GM12878 (cell line): ENCODE results near the gene TCTN1. TPM values are rescaled to one million over a fixed set of nuclear protein-coding genes. Genes with fewer than 3 reads are reported as not detected.

Experiments used
- BMI1 ChIP-seq: fragments of 450-650 bp; IDR thresholded peaks from 2 replicates; pipeline ENCODE4 v1.6.1; 2016; ENCODE audit warnings: mild to moderate bottlenecking, moderate library complexity, borderline replicate concordance
- ESRRA ChIP-seq: IDR thresholded peaks from 2 replicates; pipeline ENCODE4 v1.6.1; 2012; ENCODE audit warnings: mild to moderate bottlenecking, low read length, improper control_type of control experiment
- FOXM1 ChIP-seq: IDR thresholded peaks from 2 replicates; pipeline ENCODE4 v1.6.1; 2012; ENCODE audit warnings: low read depth, mild to moderate bottlenecking, inconsistent platforms, low read length, moderate library complexity
- JUNB ChIP-seq: IDR thresholded peaks from 2 replicates; pipeline ENCODE4 v1.6.1; 2016; ENCODE audit warnings: antibody characterized with exemption, mild to moderate bottlenecking
- NR2F1 ChIP-seq: fragments of 450-650 bp; conservative IDR thresholded peaks from 2 replicates; pipeline ENCODE4 v1.6.1; 2017; ENCODE audit warnings: mild to moderate bottlenecking
- RFX5 ChIP-seq: IDR thresholded peaks from 2 replicates; pipeline ENCODE4 v1.6.1; 2011; ENCODE audit warnings: low read depth, low read length, improper control_type of control experiment
- SRF ChIP-seq, 2 experiments: IDR thresholded peaks; 2 replicates each; pipeline ENCODE4 v1.6.1; 2011; ENCODE audit warnings: low read depth in 2 of 2, low read length in 2 of 2, mild to moderate bottlenecking in 1 of 2, moderate library complexity in 1 of 2
- SUPT20H ChIP-seq: IDR thresholded peaks from 2 replicates; pipeline ENCODE4 v1.6.1; 2011; ENCODE audit warnings: low read depth, mild to moderate bottlenecking, low read length, moderate library complexity, borderline replicate concordance; ENCODE audit not compliant: control insufficient read depth
- YY1 ChIP-seq: IDR thresholded peaks from 2 replicates; pipeline ENCODE4 v1.6.1; 2011; ENCODE audit warnings: low read depth, mild to moderate bottlenecking, low read length
- ZNF217 ChIP-seq: fragments of 450-650 bp; IDR thresholded peaks from 2 replicates; pipeline ENCODE4 v1.6.1; 2017; ENCODE audit warnings: antibody characterized with exemption, mild to moderate bottlenecking
- ZNF274 ChIP-seq: IDR thresholded peaks from one replicate; pipeline ENCODE4 v1.8.0; 2011; ENCODE audit not compliant: insufficient read length, insufficient read depth
- ZSCAN29 ChIP-seq: fragments of 450-650 bp; IDR thresholded peaks from 2 replicates; pipeline ENCODE4 v1.6.1; 2017; ENCODE audit warnings: mild to moderate bottlenecking, moderate library complexity
- ZZZ3 ChIP-seq: IDR thresholded peaks from 2 replicates; pipeline ENCODE4 v1.6.1; 2011; ENCODE audit warnings: low read depth; ENCODE audit not compliant: control insufficient read depth, insufficient read length
- polyA plus RNA-seq, 11 experiments: library from polyadenylated mRNA; depleted of rRNA in 4 of 11; unstranded in 6 of 11; stranded (reverse) in 5 of 11; fragments of >200 nt; fragmentation: Nextera tagmentation in 4 of 11; fragmentation: Illumina TruSeq in 1 of 11; extraction: Ambion mirVana in 4 of 11; extraction: Trizol in 1 of 11; gene quantifications; 1 replicate in 1 of 11; 2 replicates in 10 of 11; pipeline versions ENCODE4 v1.2.1 to v1.2.3, GENCODE V29; 2011 to 2016; ENCODE audit warnings: inconsistent platforms in 2 of 11, missing spikeins in 2 of 11, low read depth in 1 of 11
- total RNA-seq, 4 experiments: library from RNA; depleted of rRNA in 3 of 4; stranded (reverse); fragments of >200 nt in 3 of 4; fragmentation: Illumina TruSeq in 1 of 4; extraction: Trizol in 1 of 4; gene quantifications; 2 replicates each; pipeline versions ENCODE4 v1.2.1 to v1.2.3, GENCODE V29; 2013 to 2021
- TF ChIP-seq, protein P1 (sequence below): IDR thresholded peaks from 2 replicates; pipeline ENCODE4 v1.6.1; 2012; ENCODE audit warnings: mild to moderate bottlenecking, low read depth, low read length
- TF ChIP-seq, protein P2 (sequence below): fragments of 450-650 bp; IDR thresholded peaks from 2 replicates; pipeline ENCODE4 v1.6.1; 2018; ENCODE audit warnings: mild to moderate bottlenecking, low read depth, moderate library complexity; ENCODE audit not compliant: partially characterized antibody
- TF ChIP-seq, protein P3 (sequence below): fragments of 450-650 bp; formaldehyde crosslinking; IDR thresholded peaks from 2 replicates; pipeline ENCODE4 v1.4.0; 2020; ENCODE audit warnings: mild to moderate bottlenecking, moderate library complexity
- TF ChIP-seq, protein P4 (sequence below): fragments of 150-350 bp; IDR thresholded peaks from 2 replicates; pipeline ENCODE4 v1.6.1; 2014; ENCODE audit warnings: mild to moderate bottlenecking, low read depth, low read length

Gene TCTN1
- total and polyA plus RNA-seq, 10 of the 15 experiments (the other 5 are each of a cell fraction or from before 2014, with no cell fraction given) = 8.8 to 23.5 (median 15.3) TPM

DNA sequence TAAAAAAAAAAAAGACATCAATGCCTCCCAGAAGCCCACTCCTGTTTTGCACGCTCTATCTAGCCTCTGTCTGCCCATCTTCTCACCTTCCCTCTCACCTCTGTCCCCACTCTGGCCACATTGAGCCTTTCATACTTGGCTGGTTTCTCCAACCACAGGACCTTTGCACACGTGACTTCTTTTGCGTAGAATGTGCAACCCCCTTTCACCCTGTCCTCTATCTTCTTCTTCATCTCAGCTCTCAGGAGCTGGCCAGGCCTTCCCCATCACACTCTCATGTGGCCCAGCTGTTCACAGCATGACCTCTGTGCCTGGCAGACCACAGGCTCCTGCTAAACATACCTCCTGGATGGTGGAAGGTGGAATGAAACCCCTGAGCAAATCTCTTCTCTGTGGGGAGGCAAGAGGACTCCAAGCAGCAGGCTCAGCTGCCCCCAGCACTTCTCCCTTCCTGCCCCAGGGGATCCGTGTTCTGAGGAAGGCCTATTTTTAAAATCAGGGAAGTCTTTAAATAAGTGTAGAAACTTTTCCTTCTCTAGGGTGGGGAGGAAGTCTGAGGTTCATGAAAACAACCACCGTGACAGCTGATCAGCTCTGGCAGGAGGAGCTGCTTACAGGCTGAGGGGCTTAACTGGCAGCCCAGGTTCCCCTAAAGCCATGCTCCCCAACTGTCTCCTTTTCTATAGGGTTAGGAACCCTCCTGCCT lies 63.4 kb downstream of the TCTN1 start (continued):
- TF ChIP-seq, protein P1, sequence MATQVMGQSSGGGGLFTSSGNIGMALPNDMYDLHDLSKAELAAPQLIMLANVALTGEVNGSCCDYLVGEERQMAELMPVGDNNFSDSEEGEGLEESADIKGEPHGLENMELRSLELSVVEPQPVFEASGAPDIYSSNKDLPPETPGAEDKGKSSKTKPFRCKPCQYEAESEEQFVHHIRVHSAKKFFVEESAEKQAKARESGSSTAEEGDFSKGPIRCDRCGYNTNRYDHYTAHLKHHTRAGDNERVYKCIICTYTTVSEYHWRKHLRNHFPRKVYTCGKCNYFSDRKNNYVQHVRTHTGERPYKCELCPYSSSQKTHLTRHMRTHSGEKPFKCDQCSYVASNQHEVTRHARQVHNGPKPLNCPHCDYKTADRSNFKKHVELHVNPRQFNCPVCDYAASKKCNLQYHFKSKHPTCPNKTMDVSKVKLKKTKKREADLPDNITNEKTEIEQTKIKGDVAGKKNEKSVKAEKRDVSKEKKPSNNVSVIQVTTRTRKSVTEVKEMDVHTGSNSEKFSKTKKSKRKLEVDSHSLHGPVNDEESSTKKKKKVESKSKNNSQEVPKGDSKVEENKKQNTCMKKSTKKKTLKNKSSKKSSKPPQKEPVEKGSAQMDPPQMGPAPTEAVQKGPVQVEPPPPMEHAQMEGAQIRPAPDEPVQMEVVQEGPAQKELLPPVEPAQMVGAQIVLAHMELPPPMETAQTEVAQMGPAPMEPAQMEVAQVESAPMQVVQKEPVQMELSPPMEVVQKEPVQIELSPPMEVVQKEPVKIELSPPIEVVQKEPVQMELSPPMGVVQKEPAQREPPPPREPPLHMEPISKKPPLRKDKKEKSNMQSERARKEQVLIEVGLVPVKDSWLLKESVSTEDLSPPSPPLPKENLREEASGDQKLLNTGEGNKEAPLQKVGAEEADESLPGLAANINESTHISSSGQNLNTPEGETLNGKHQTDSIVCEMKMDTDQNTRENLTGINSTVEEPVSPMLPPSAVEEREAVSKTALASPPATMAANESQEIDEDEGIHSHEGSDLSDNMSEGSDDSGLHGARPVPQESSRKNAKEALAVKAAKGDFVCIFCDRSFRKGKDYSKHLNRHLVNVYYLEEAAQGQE = no peak
- TF ChIP-seq ZNF274 (no peak), BMI1 (no peak), FOXM1 (peak; percentile 54; the same call in 1 of the 2 replicates), JUNB (no peak), SUPT20H (no peak), ESRRA (no peak), SRF (IDR thresholded peaks at IDR 0.05; ENCODE audit: low read depth in 2 of 2, low read length in 2 of 2) (no peak), ZNF217 (peak; percentile 41; the same call in 1 of the 2 replicates), RFX5 (no peak), ZSCAN29 (no peak), YY1 (no peak), NR2F1 (peak; percentile 98), ZZZ3 (no peak)
- TF ChIP-seq, protein P2, sequence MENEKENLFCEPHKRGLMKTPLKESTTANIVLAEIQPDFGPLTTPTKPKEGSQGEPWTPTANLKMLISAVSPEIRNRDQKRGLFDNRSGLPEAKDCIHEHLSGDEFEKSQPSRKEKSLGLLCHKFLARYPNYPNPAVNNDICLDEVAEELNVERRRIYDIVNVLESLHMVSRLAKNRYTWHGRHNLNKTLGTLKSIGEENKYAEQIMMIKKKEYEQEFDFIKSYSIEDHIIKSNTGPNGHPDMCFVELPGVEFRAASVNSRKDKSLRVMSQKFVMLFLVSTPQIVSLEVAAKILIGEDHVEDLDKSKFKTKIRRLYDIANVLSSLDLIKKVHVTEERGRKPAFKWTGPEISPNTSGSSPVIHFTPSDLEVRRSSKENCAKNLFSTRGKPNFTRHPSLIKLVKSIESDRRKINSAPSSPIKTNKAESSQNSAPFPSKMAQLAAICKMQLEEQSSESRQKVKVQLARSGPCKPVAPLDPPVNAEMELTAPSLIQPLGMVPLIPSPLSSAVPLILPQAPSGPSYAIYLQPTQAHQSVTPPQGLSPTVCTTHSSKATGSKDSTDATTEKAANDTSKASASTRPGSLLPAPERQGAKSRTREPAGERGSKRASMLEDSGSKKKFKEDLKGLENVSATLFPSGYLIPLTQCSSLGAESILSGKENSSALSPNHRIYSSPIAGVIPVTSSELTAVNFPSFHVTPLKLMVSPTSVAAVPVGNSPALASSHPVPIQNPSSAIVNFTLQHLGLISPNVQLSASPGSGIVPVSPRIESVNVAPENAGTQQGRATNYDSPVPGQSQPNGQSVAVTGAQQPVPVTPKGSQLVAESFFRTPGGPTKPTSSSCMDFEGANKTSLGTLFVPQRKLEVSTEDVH = peak; percentile 39
- TF ChIP-seq, protein P3, sequence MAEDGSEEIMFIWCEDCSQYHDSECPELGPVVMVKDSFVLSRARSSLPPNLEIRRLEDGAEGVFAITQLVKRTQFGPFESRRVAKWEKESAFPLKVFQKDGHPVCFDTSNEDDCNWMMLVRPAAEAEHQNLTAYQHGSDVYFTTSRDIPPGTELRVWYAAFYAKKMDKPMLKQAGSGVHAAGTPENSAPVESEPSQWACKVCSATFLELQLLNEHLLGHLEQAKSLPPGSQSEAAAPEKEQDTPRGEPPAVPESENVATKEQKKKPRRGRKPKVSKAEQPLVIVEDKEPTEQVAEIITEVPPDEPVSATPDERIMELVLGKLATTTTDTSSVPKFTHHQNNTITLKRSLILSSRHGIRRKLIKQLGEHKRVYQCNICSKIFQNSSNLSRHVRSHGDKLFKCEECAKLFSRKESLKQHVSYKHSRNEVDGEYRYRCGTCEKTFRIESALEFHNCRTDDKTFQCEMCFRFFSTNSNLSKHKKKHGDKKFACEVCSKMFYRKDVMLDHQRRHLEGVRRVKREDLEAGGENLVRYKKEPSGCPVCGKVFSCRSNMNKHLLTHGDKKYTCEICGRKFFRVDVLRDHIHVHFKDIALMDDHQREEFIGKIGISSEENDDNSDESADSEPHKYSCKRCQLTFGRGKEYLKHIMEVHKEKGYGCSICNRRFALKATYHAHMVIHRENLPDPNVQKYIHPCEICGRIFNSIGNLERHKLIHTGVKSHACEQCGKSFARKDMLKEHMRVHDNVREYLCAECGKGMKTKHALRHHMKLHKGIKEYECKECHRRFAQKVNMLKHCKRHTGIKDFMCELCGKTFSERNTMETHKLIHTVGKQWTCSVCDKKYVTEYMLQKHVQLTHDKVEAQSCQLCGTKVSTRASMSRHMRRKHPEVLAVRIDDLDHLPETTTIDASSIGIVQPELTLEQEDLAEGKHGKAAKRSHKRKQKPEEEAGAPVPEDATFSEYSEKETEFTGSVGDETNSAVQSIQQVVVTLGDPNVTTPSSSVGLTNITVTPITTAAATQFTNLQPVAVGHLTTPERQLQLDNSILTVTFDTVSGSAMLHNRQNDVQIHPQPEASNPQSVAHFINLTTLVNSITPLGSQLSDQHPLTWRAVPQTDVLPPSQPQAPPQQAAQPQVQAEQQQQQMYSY = no peak
- TF ChIP-seq, protein P4, sequence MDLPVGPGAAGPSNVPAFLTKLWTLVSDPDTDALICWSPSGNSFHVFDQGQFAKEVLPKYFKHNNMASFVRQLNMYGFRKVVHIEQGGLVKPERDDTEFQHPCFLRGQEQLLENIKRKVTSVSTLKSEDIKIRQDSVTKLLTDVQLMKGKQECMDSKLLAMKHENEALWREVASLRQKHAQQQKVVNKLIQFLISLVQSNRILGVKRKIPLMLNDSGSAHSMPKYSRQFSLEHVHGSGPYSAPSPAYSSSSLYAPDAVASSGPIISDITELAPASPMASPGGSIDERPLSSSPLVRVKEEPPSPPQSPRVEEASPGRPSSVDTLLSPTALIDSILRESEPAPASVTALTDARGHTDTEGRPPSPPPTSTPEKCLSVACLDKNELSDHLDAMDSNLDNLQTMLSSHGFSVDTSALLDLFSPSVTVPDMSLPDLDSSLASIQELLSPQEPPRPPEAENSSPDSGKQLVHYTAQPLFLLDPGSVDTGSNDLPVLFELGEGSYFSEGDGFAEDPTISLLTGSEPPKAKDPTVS = no peak
